HepG2 (cell line): ENCODE measurements around the gene SIRT5. TPM values are rescaled to one million over a fixed set of nuclear protein-coding genes. Genes with fewer than 3 reads are reported as not detected.

Experiments
- ATAC-seq: fragments of 200-7000 bp; cut with Tn5 transposase; 3 replicates; pipeline ENCODE4 v1.9.1; 2020; ENCODE audit warnings: mild to moderate bottlenecking, moderate library complexity
- BruUV-seq: library from RNA; stranded (reverse); fragments of 400-500 nt; replicated peaks from 2 replicates; lab custom pipeline; 2021; lab: Mats Ljungman, UMichigan
- CTCF ChIA-PET: fragments of 300-600 bp; formaldehyde crosslinking; extraction: SDS; loops from one replicate; lab custom pipeline; 2021; ENCODE audit warnings: low total read pairs, inconsistent platforms, low intra/inter-chr PET ratio; lab: Yijun Ruan, JAX
- POLR2A ChIA-PET: fragments of 350-600 bp; sonication (Branson Sonifier 250); formaldehyde crosslinking; loops from one replicate; lab custom pipeline; 2020; ENCODE audit warnings: antibody characterized with exemption, inconsistent platforms; lab: Yijun Ruan, JAX
- DNase-seq: peaks from one replicate; pipeline ENCODE4 v3.0.0-alpha.2; 2015; ENCODE audit warnings: low spot score
- FAIRE-seq: peaks from 3 replicates; lab custom pipeline; 2011; peaks lifted over from hg19 to GRCh38; lab: Jason Lieb, UNC
- H2AFZ ChIP-seq: one replicate; pipeline ENCODE4 v1.6.1; 2011; ENCODE audit warnings: low read length, inconsistent platforms
- H3K27ac ChIP-seq: fragments of 300-600 bp; 3 replicates; pipeline ENCODE4 v1.8.0; 2011; ENCODE audit warnings: mixed run types, mild to moderate bottlenecking, mixed read lengths, low read length, inconsistent platforms; ENCODE audit not compliant: insufficient read depth; ENCODE audit errors: extremely low read length
- H3K27me3 ChIP-seq, 2 experiments: fragments of 200-600 bp in 1 of 2; 2 replicates in 1 of 2; 3 replicates in 1 of 2; pipeline versions ENCODE4 v1.6.0 to v1.8.0; 2011; ENCODE audit warnings: low read length in 2 of 2, mild to moderate bottlenecking in 2 of 2, moderate library complexity in 2 of 2, inconsistent platforms in 1 of 2; ENCODE audit not compliant: insufficient read depth in 2 of 2, control insufficient read depth in 1 of 2
- H3K36me3 ChIP-seq, 2 experiments: fragments of 200-600 bp in 1 of 2; replicated peaks in 1 of 2; 2 replicates in 1 of 2; 3 replicates in 1 of 2; pipeline versions ENCODE4 v1.5.1 to v1.8.0; 2011; ENCODE audit warnings: low read length in 2 of 2, inconsistent platforms in 1 of 2; ENCODE audit not compliant: insufficient read depth in 2 of 2, control insufficient read depth in 1 of 2
- H3K4me1 ChIP-seq: 2 replicates; pipeline ENCODE4 v1.5.1; 2012; ENCODE audit warnings: low read length, inconsistent platforms; ENCODE audit not compliant: insufficient read depth
- H3K4me2 ChIP-seq: 2 replicates; pipeline ENCODE4 v1.6.0; 2011; ENCODE audit warnings: low read depth, low read length, inconsistent platforms
- H3K4me3 ChIP-seq, 3 experiments: fragments of 200-600 bp in 1 of 3; sonication (generic), shearing (Covaris generic) in 1 of 3; replicated peaks in 1 of 3; 2 replicates each; pipeline ENCODE4 v1.5.1; 2011 to 2016; ENCODE audit warnings: low read length in 3 of 3, inconsistent platforms in 2 of 3, low read depth in 2 of 3, mild to moderate bottlenecking in 2 of 3, control low read depth in 1 of 3, mixed read lengths in 1 of 3; ENCODE audit not compliant: insufficient read depth in 1 of 3
- H3K79me2 ChIP-seq: one replicate; pipeline ENCODE4 v1.6.1; 2011; ENCODE audit warnings: low read length, inconsistent platforms; ENCODE audit not compliant: insufficient read depth
- H3K9ac ChIP-seq: 2 replicates; pipeline ENCODE4 v1.6.0; 2011; ENCODE audit warnings: mild to moderate bottlenecking, low read depth, low read length, inconsistent platforms; ENCODE audit not compliant: insufficient read depth
- H3K9me3 ChIP-seq: 2 replicates; pipeline ENCODE4 v1.5.1; 2012; ENCODE audit warnings: mild to moderate bottlenecking, low read length
- H4K20me1 ChIP-seq: 2 replicates; pipeline ENCODE4 v1.6.0; 2011; ENCODE audit warnings: inconsistent platforms, mild to moderate bottlenecking, low read length, moderate library complexity; ENCODE audit not compliant: insufficient read depth
- ARHGAP35 ChIP-seq: sonication (generic); formaldehyde crosslinking; IDR thresholded peaks from 2 replicates; pipeline ENCODE4 v1.9.0; 2022; ENCODE audit warnings: mild to moderate bottlenecking, inconsistent platforms, moderate library complexity, missing genetic modification reagents, borderline replicate concordance
- DR1 ChIP-seq: sonication (generic); formaldehyde crosslinking; IDR thresholded peaks from 2 replicates; pipeline ENCODE4 v1.8.0; 2021; ENCODE audit warnings: mild to moderate bottlenecking, missing genetic modification reagents, inconsistent platforms
- GPBP1L1 ChIP-seq: sonication (generic); formaldehyde crosslinking; IDR thresholded peaks from 2 replicates; pipeline ENCODE4 v1.5.0; 2020; ENCODE audit warnings: mild to moderate bottlenecking, missing genetic modification reagents
- JARID2 ChIP-seq: sonication (generic); formaldehyde crosslinking; IDR thresholded peaks from 2 replicates; pipeline ENCODE4 v1.8.1; 2023; ENCODE audit warnings: missing genetic modification reagents, inconsistent platforms; ENCODE audit not compliant: insufficient replicate concordance
- SNAPC2 ChIP-seq: sonication (generic); formaldehyde crosslinking; IDR thresholded peaks from 2 replicates; pipeline ENCODE4 v1.8.1; 2022; ENCODE audit warnings: mild to moderate bottlenecking, missing genetic modification reagents
- SP2 ChIP-seq: sonication (generic); formaldehyde crosslinking; IDR thresholded peaks from 2 replicates; pipeline ENCODE4 v1.5.1; 2020; ENCODE audit warnings: mild to moderate bottlenecking, missing genetic modification reagents
- SSRP1 ChIP-seq: IDR thresholded peaks from 2 replicates; pipeline ENCODE4 v1.6.1; 2016; ENCODE audit warnings: control low read depth
- ZIK1 ChIP-seq: sonication (generic); formaldehyde crosslinking; IDR thresholded peaks from 2 replicates; pipeline ENCODE4 v1.5.0; 2020; ENCODE audit warnings: mild to moderate bottlenecking, low read depth, missing genetic modification reagents, borderline replicate concordance
- ZNF784 ChIP-seq: sonication (generic); formaldehyde crosslinking; IDR thresholded peaks from 2 replicates; pipeline ENCODE4 v1.5.1; 2020; ENCODE audit warnings: missing genetic modification reagents, mild to moderate bottlenecking, borderline replicate concordance
- WGBS: methylation state at CpG from one replicate; pipeline ENCODE4 v1.1.6; 2017; ENCODE audit warnings: low lambda C conversion rate; 5-methylcytosine and 5-hydroxymethylcytosine counted together
- in situ Hi-C: cut with HindIII; loops from 2 replicates; pipeline ENCODE4 v1.10.0; 2017; ENCODE audit warnings: low pct_unique_long_range_greater_than_20kb; ENCODE audit not compliant: extremely low pct_ligation_motif_present
- intact Hi-C: fragments of 100-400 bp; cut with micrococcal nuclease; formaldehyde crosslinking; loops from one replicate; pipeline ENCODE4 v1.10.0; 2022; ENCODE audit not compliant: unreplicated experiment
- polyA plus RNA-seq, 8 experiments: library from polyadenylated mRNA; depleted of rRNA in 3 of 8; stranded (reverse) in 7 of 8; unstranded in 1 of 8; fragments of >200 nt; fragmentation: Illumina TruSeq in 4 of 8; extraction: Trizol in 4 of 8; gene quantifications; 2 replicates each; pipeline versions ENCODE4 v1.2.1 to v1.2.3, GENCODE V29; 2011 to 2016; ENCODE audit warnings: low read depth in 4 of 8, missing spikeins in 1 of 8, mixed read lengths in 1 of 8; ENCODE audit not compliant: insufficient read depth in 1 of 8
- total RNA-seq, 5 experiments: library from RNA; depleted of rRNA; stranded (reverse); fragments of >200 nt; fragmentation: Illumina TruSeq; extraction: Trizol; gene quantifications; 2 replicates each; pipeline ENCODE4 v1.2.3, GENCODE V29; 2016; ENCODE audit warnings: low read depth in 1 of 5
- TF ChIP-seq, protein P1 (sequence below): sonication (generic); formaldehyde crosslinking; IDR thresholded peaks from 2 replicates; pipeline ENCODE4 v1.4.0; 2020; ENCODE audit warnings: mild to moderate bottlenecking, low read depth, missing genetic modification reagents

The SIRT5 gene
- total and polyA plus RNA-seq, 2 of the 13 experiments (the other 11 are each of a cell fraction or from before 2014, with no cell fraction given): 14.1 to 16.6 TPM

GRCh38 chr6:13662651-13663334 is 88.4 kb downstream of the SIRT5 start:
- intact Hi-C loops: loop anchor here (5.0 kb wide), 1 partner anchor 45 kb away; the partner anchor contains the start of gene NOL7
- Histone ChIP-seq H3K4me2 (0 out of 2 replicates have a peak overlapping the region, but pooled peaks have one; percentile 4), H3K4me1 (peaks cover 77% of the 10 kb centered on the region), H3K27me3 (no peaks in the 10 kb centered on the region), H3K9ac (no peak overlapping the region), H3K4me3 (no peak overlapping the region), H3K27ac (peak overlapping the region; percentile 5), H2AFZ (no peak overlapping the region), H3K79me2 (peaks cover 97% of the 10 kb centered on the region), H4K20me1 (peaks cover 39% of the 10 kb centered on the region), H3K36me3 (no peaks in the 10 kb centered on the region), H3K9me3 (no peaks in the 10 kb centered on the region)
- TF ChIP-seq DR1: no peak
- no peak for TF ChIP-seq ARHGAP35 (CRISPR knock-in tag)
- TF ChIP-seq JARID2 (CRISPR knock-in tag): no peak
- no peak for TF ChIP-seq ZIK1 (CRISPR knock-in tag)
- TF ChIP-seq GPBP1L1 (CRISPR knock-in tag): no peak
- TF ChIP-seq, protein P1, sequence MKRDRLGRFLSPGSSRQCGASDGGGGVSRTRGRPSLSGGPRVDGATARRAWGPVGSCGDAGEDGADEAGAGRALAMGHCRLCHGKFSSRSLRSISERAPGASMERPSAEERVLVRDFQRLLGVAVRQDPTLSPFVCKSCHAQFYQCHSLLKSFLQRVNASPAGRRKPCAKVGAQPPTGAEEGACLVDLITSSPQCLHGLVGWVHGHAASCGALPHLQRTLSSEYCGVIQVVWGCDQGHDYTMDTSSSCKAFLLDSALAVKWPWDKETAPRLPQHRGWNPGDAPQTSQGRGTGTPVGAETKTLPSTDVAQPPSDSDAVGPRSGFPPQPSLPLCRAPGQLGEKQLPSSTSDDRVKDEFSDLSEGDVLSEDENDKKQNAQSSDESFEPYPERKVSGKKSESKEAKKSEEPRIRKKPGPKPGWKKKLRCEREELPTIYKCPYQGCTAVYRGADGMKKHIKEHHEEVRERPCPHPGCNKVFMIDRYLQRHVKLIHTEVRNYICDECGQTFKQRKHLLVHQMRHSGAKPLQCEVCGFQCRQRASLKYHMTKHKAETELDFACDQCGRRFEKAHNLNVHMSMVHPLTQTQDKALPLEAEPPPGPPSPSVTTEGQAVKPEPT: no peak
- TF ChIP-seq SNAPC2 (CRISPR knock-in tag): no peak
- TF ChIP-seq SSRP1 (CRISPR knock-in tag): no peak
- TF ChIP-seq ZNF784 (CRISPR knock-in tag): no peak
- TF ChIP-seq SP2 (CRISPR knock-in tag): no peak
- ChIA-PET POLR2A (interaction anchor here (0.7 kb wide), 1 partner anchor 48 kb away, joined by 3 read pairs; the partner anchor contains the start of gene NOL7), CTCF (no interaction called here)
- DNase-seq (no peak), FAIRE-seq (no peak), ATAC-seq (no peak)
- 67% methylated on average over 3 of the region's 3 CpGs for WGBS
- no TSS peak for BruUV-seq
- in situ Hi-C loops: no loop called here
